WTC11 (cell line): ENCODE results near the gene CD8A. TPM values are rescaled to one million over a fixed set of nuclear protein-coding genes. Genes with fewer than 3 reads are reported as not detected.

Source experiments
- ATF1 ChIP-seq: sonication (generic); formaldehyde crosslinking; IDR thresholded peaks from 2 replicates; pipeline ENCODE4 v1.8.1; 2023; ENCODE audit warnings: mild to moderate bottlenecking, moderate library complexity, missing genetic modification reagents
- ATF3 ChIP-seq: sonication (generic); formaldehyde crosslinking; conservative IDR thresholded peaks from 2 replicates; pipeline ENCODE4 v1.8.1; 2022; ENCODE audit warnings: mild to moderate bottlenecking, missing genetic modification reagents
- E2F4 ChIP-seq: sonication (generic); formaldehyde crosslinking; IDR thresholded peaks from 2 replicates; pipeline ENCODE4 v1.8.1; 2022; ENCODE audit warnings: low read depth, mild to moderate bottlenecking, moderate library complexity, missing genetic modification reagents, borderline replicate concordance
- ERG ChIP-seq: fragments of 250-450 bp; sonication (Bioruptor Pico); IDR thresholded peaks from 2 replicates; pipeline ENCODE4 v1.8.0; 2021; ENCODE audit warnings: mild to moderate bottlenecking
- ESRRA ChIP-seq: sonication (generic); formaldehyde crosslinking; IDR thresholded peaks from 2 replicates; pipeline ENCODE4 v1.8.1; 2022; ENCODE audit warnings: mild to moderate bottlenecking, missing genetic modification reagents, borderline replicate concordance
- GRHL2 ChIP-seq: fragments of 250-450 bp; sonication (Bioruptor Pico); IDR thresholded peaks from 2 replicates; pipeline ENCODE4 v1.8.0; 2022; ENCODE audit warnings: mild to moderate bottlenecking, moderate library complexity; ENCODE audit not compliant: insufficient replicate concordance, severe bottlenecking
- IRF1 ChIP-seq: sonication (generic); formaldehyde crosslinking; IDR thresholded peaks from 2 replicates; pipeline ENCODE4 v1.8.0; 2023; ENCODE audit warnings: missing genetic modification reagents
- KAT7 ChIP-seq: sonication (generic); formaldehyde crosslinking; IDR thresholded peaks from 2 replicates; pipeline ENCODE4 v1.8.1; 2023; ENCODE audit warnings: missing genetic modification reagents, mild to moderate bottlenecking, borderline replicate concordance
- MYBL2 ChIP-seq: sonication (generic); formaldehyde crosslinking; IDR thresholded peaks from 2 replicates; pipeline ENCODE4 v1.8.1; 2023; ENCODE audit warnings: mild to moderate bottlenecking, moderate library complexity, missing genetic modification reagents
- NR1H2 ChIP-seq: sonication (generic); formaldehyde crosslinking; IDR thresholded peaks from 2 replicates; pipeline ENCODE4 v1.9.0; 2021; ENCODE audit warnings: mild to moderate bottlenecking, moderate library complexity, missing genetic modification reagents
- NR2C2 ChIP-seq: sonication (generic); formaldehyde crosslinking; IDR thresholded peaks from 2 replicates; pipeline ENCODE4 v1.8.0; 2022; ENCODE audit warnings: mild to moderate bottlenecking, missing genetic modification reagents
- PRRX2 ChIP-seq: fragments of 250-450 bp; sonication (Bioruptor Pico); IDR thresholded peaks from 2 replicates; pipeline ENCODE4 v1.8.0; 2021; ENCODE audit warnings: mild to moderate bottlenecking
- SMAD4 ChIP-seq: sonication (generic); formaldehyde crosslinking; IDR thresholded peaks from 2 replicates; pipeline ENCODE4 v1.8.0; 2022; ENCODE audit warnings: mild to moderate bottlenecking, missing genetic modification reagents
- SP1 ChIP-seq: sonication (generic); formaldehyde crosslinking; conservative IDR thresholded peaks from 2 replicates; pipeline ENCODE4 v1.8.1; 2022; ENCODE audit warnings: missing genetic modification reagents
- STAT6 ChIP-seq: sonication (generic); formaldehyde crosslinking; conservative IDR thresholded peaks from 2 replicates; pipeline ENCODE4 v1.8.1; 2023; ENCODE audit warnings: mild to moderate bottlenecking, low read depth, missing genetic modification reagents, moderate library complexity
- TEAD1 ChIP-seq: sonication (generic); formaldehyde crosslinking; IDR thresholded peaks from 2 replicates; pipeline ENCODE4 v1.8.0; 2022; ENCODE audit warnings: mild to moderate bottlenecking, missing genetic modification reagents
- TEAD4 ChIP-seq: sonication (generic); formaldehyde crosslinking; IDR thresholded peaks from 2 replicates; pipeline ENCODE4 v1.8.0; 2022; ENCODE audit warnings: mild to moderate bottlenecking, missing genetic modification reagents
- USF1 ChIP-seq: sonication (generic); formaldehyde crosslinking; IDR thresholded peaks from 2 replicates; pipeline ENCODE4 v1.8.0; 2022; ENCODE audit warnings: mild to moderate bottlenecking, missing genetic modification reagents
- ZNF138 ChIP-seq: sonication (generic); formaldehyde crosslinking; conservative IDR thresholded peaks from 2 replicates; pipeline ENCODE4 v1.8.1; 2022; ENCODE audit warnings: mild to moderate bottlenecking, moderate library complexity, missing genetic modification reagents
- ZNF219 ChIP-seq: sonication (generic); formaldehyde crosslinking; IDR thresholded peaks from 2 replicates; pipeline ENCODE4 v1.8.0; 2023; ENCODE audit warnings: missing genetic modification reagents, mild to moderate bottlenecking, borderline replicate concordance
- ZNF396 ChIP-seq: fragments of 250-450 bp; sonication (Bioruptor Pico); IDR thresholded peaks from 2 replicates; pipeline ENCODE4 v1.8.0; 2021; ENCODE audit warnings: mild to moderate bottlenecking, moderate library complexity, borderline replicate concordance
- ZNF425 ChIP-seq: fragments of 250-450 bp; sonication (Bioruptor Pico); conservative IDR thresholded peaks from 2 replicates; pipeline ENCODE4 v1.9.0; 2021; ENCODE audit warnings: mild to moderate bottlenecking
- ZNF512 ChIP-seq: sonication (generic); formaldehyde crosslinking; IDR thresholded peaks from 2 replicates; pipeline ENCODE4 v1.8.1; 2022; ENCODE audit warnings: missing genetic modification reagents, borderline replicate concordance
- total RNA-seq: library from RNA; stranded (reverse); gene quantifications from 3 replicates; pipeline ENCODE4 v1.2.3, GENCODE V29; 2021

CD8A gene
- total RNA-seq, 1 experiment from 2014 or later, result 0.44 TPM

GRCh38 chr2:86807468-86808275 lies 17.0 kb upstream of the CD8A start (continued):
- no peak for TF ChIP-seq E2F4 (CRISPR knock-in tag)
- TF ChIP-seq ZNF138 (CRISPR knock-in tag), result no peak
- peak; percentile 92 for TF ChIP-seq MYBL2 (CRISPR knock-in tag)
- peak; percentile 58; the same call in 1 of the 2 replicates for TF ChIP-seq NR1H2
- peak; percentile 70; the same call in 1 of the 2 replicates for TF ChIP-seq SMAD4 (CRISPR knock-in tag)
- no peak for TF ChIP-seq ATF3 (CRISPR knock-in tag)
- peak; percentile 82 for TF ChIP-seq NR2C2 (CRISPR knock-in tag)
- TF ChIP-seq ZNF219, result no peak
- TF ChIP-seq TEAD4 (CRISPR knock-in tag), result peak; percentile 76; the same call in 1 of the 2 replicates
- TF ChIP-seq STAT6 (CRISPR knock-in tag), result no peak
- TF ChIP-seq ZNF425 (CRISPR knock-in tag), result no peak
- no peak for TF ChIP-seq ZNF396 (CRISPR knock-in tag)
- peak; percentile 51; the same call in 1 of the 2 replicates for TF ChIP-seq SP1
- peak; percentile 92 for TF ChIP-seq USF1
- no peak for TF ChIP-seq ZNF512 (CRISPR knock-in tag)
- TF ChIP-seq GRHL2 (CRISPR knock-in tag), result no peak
- TF ChIP-seq KAT7 (CRISPR knock-in tag), result 0 out of 2 replicates have a peak, but pooled peaks have one; percentile 16
- peak; percentile 86 for TF ChIP-seq TEAD1 (CRISPR knock-in tag)
- TF ChIP-seq ERG (CRISPR knock-in tag), result no peak
- TF ChIP-seq IRF1, result peak; percentile 89
- TF ChIP-seq ESRRA, result peak; percentile 67; the same call in 1 of the 2 replicates
- TF ChIP-seq PRRX2 (CRISPR knock-in tag), result no peak
- TF ChIP-seq ATF1, result no peak
